HG03520 (cell line): ENCODE measurements around the gene MCIDAS.

Source experiments
- ATAC-seq: cut with Tn5 transposase; IDR thresholded peaks from one replicate; pipeline ENCODE4 v1.9.1; 2021; ENCODE audit warnings: mild to moderate bottlenecking, moderate library complexity; ENCODE audit not compliant: unreplicated experiment

Gene MCIDAS

GRCh38 chr5:55171471-55171870 is 55.6 kb downstream of the MCIDAS start:
- ATAC-seq: no peak
